IMR-90 (cell line): ENCODE measurements around the gene PARD3. TPM values are rescaled to one million over a fixed set of nuclear protein-coding genes. Genes with fewer than 3 reads are reported as not detected.

Source experiments
- ATAC-seq: fragments of 200-7000 bp; cut with Tn5 transposase; 2 replicates; pipeline ENCODE4 v1.9.1; 2020; ENCODE audit warnings: low read depth, mild to moderate bottlenecking, moderate library complexity
- BruUV-seq: library from RNA; stranded (reverse); fragments of 400-500 nt; replicated peaks from 2 replicates; lab custom pipeline; 2021; lab: Mats Ljungman, UMichigan
- CTCF ChIA-PET: fragments of 300-600 bp; formaldehyde crosslinking; extraction: SDS; loops from one replicate; lab custom pipeline; 2021; ENCODE audit warnings: antibody characterized with exemption; lab: Yijun Ruan, JAX
- POLR2A ChIA-PET: fragments of 300-600 bp; sonication (Branson Sonifier 250); formaldehyde crosslinking; loops from one replicate; lab custom pipeline; 2022; ENCODE audit warnings: antibody characterized with exemption; ENCODE audit not compliant: unreplicated experiment; lab: Charles Lee
- DNase-seq: peaks from one replicate; pipeline ENCODE4 v3.0.0; 2013
- H2AFZ ChIP-seq: replicated peaks from 2 replicates; pipeline ENCODE3; 2013; ENCODE audit warnings: low read length, mild to moderate bottlenecking; ENCODE audit not compliant: poor library complexity
- H2AK5ac ChIP-seq: 2 replicates; pipeline ENCODE4 v1.6.1; 2013; ENCODE audit warnings: low read depth, low read length, inconsistent platforms
- H2AK9ac ChIP-seq: replicated peaks from 2 replicates; pipeline ENCODE3; 2013; ENCODE audit warnings: mild to moderate bottlenecking, low read depth, low read length, moderate library complexity; ENCODE audit not compliant: poor library complexity
- H2BK120ac ChIP-seq: 2 replicates; pipeline ENCODE4 v1.6.1; 2013; ENCODE audit warnings: low read depth, low read length, inconsistent platforms
- H2BK15ac ChIP-seq: 3 replicates; pipeline ENCODE4 v1.6.1; 2013; ENCODE audit warnings: low read depth, low read length, inconsistent platforms
- H2BK20ac ChIP-seq: 2 replicates; pipeline ENCODE4 v1.6.1; 2013; ENCODE audit warnings: low read depth, mild to moderate bottlenecking, inconsistent platforms, low read length, moderate library complexity
- H2BK5ac ChIP-seq: 2 replicates; pipeline ENCODE4 v1.6.1; 2013; ENCODE audit warnings: mild to moderate bottlenecking, low read depth, low read length, inconsistent platforms; ENCODE audit not compliant: poor library complexity, severe bottlenecking
- H3K14ac ChIP-seq: replicated peaks from 2 replicates; pipeline ENCODE4 v1.6.1; 2013; ENCODE audit warnings: low read depth, low read length, inconsistent platforms
- H3K18ac ChIP-seq: 2 replicates; pipeline ENCODE4 v1.6.1; 2013; ENCODE audit warnings: low read depth, low read length, control low read depth
- H3K23ac ChIP-seq: 2 replicates; pipeline ENCODE4 v1.6.1; 2013; ENCODE audit warnings: low read depth, low read length, inconsistent platforms
- H3K27ac ChIP-seq: 2 replicates; pipeline ENCODE4 v1.5.1; 2013; ENCODE audit warnings: mild to moderate bottlenecking, control low read depth, low read length; ENCODE audit not compliant: insufficient read depth
- H3K27me3 ChIP-seq: 2 replicates; pipeline ENCODE4 v1.6.1; 2013; ENCODE audit warnings: low read length; ENCODE audit not compliant: control insufficient read depth, insufficient read depth
- H3K36me3 ChIP-seq: 2 replicates; pipeline ENCODE4 v1.6.1; 2013; ENCODE audit warnings: low read length, mixed read lengths; ENCODE audit not compliant: control insufficient read depth, insufficient read depth
- H3K4ac ChIP-seq: 2 replicates; pipeline ENCODE4 v1.6.1; 2013; ENCODE audit warnings: low read depth, low read length, inconsistent platforms
- H3K4me1 ChIP-seq: 2 replicates; pipeline ENCODE4 v1.6.1; 2013; ENCODE audit warnings: low read length, mixed read lengths; ENCODE audit not compliant: control insufficient read depth, insufficient read depth
- H3K4me2 ChIP-seq: 2 replicates; pipeline ENCODE4 v1.6.1; 2013; ENCODE audit warnings: low read depth, mild to moderate bottlenecking, control low read depth, low read length, moderate library complexity
- H3K4me3 ChIP-seq: 2 replicates; pipeline ENCODE4 v1.5.1; 2013; ENCODE audit warnings: low read depth, mild to moderate bottlenecking, control low read depth, low read length, moderate library complexity; ENCODE audit not compliant: insufficient read depth
- H3K56ac ChIP-seq: 2 replicates; pipeline ENCODE4 v1.6.1; 2013; ENCODE audit warnings: low read length, inconsistent platforms; ENCODE audit not compliant: insufficient read depth; ENCODE audit errors: extremely low read depth
- H3K79me1 ChIP-seq, 2 experiments: 2 replicates each; pipeline ENCODE4 v1.6.1; 2013; ENCODE audit warnings: low read length in 2 of 2, inconsistent platforms in 1 of 2, low read depth in 1 of 2
- H3K9ac ChIP-seq: 2 replicates; pipeline ENCODE4 v1.6.1; 2013; ENCODE audit warnings: low read depth, low read length, control low read depth
- H3K9me1 ChIP-seq: 2 replicates; pipeline ENCODE4 v1.6.1; 2013; ENCODE audit warnings: low read length, inconsistent platforms; ENCODE audit not compliant: insufficient read depth
- H3K9me3 ChIP-seq: 2 replicates; pipeline ENCODE4 v1.6.1; 2013; ENCODE audit warnings: low read length; ENCODE audit not compliant: control insufficient read depth, insufficient read depth
- H4K20me1 ChIP-seq: 2 replicates; pipeline ENCODE4 v1.6.1; 2013; ENCODE audit warnings: low read length, inconsistent platforms; ENCODE audit not compliant: insufficient read depth
- H4K5ac ChIP-seq: 2 replicates; pipeline ENCODE4 v1.6.1; 2013; ENCODE audit warnings: mild to moderate bottlenecking, low read depth, low read length, control low read depth
- H4K8ac ChIP-seq, 2 experiments: 2 replicates each; pipeline ENCODE4 v1.6.1; 2013; ENCODE audit warnings: low read depth in 2 of 2, low read length in 2 of 2, control low read depth in 1 of 2, inconsistent platforms in 1 of 2
- H4K91ac ChIP-seq: 2 replicates; pipeline ENCODE4 v1.6.1; 2013; ENCODE audit warnings: low read depth, low read length, inconsistent platforms; ENCODE audit not compliant: insufficient read depth
- CEBPB ChIP-seq: IDR thresholded peaks from 2 replicates; pipeline ENCODE4 v1.6.1; 2012; ENCODE audit warnings: low read depth, low read length, improper control_type of control experiment
- CHD1 ChIP-seq: IDR thresholded peaks from 2 replicates; pipeline ENCODE4 v1.6.1; 2012; ENCODE audit warnings: low read depth, low read length, improper control_type of control experiment
- FOS ChIP-seq: fragments of 150-350 bp; IDR thresholded peaks from 2 replicates; pipeline ENCODE4 v1.6.1; 2016; ENCODE audit warnings: low read depth, low read length
- MAFK ChIP-seq: IDR thresholded peaks from 2 replicates; pipeline ENCODE4 v1.6.1; 2012; ENCODE audit warnings: low read depth, low read length, improper control_type of control experiment
- MAZ ChIP-seq: IDR thresholded peaks from 2 replicates; pipeline ENCODE4 v1.6.1; 2012; ENCODE audit warnings: low read depth, mild to moderate bottlenecking, low read length, improper control_type of control experiment, moderate library complexity, borderline replicate concordance
- MXI1 ChIP-seq: IDR thresholded peaks from 2 replicates; pipeline ENCODE4 v1.6.1; 2012; ENCODE audit warnings: low read depth, mild to moderate bottlenecking, low read length, moderate library complexity, borderline replicate concordance
- NFE2L2 ChIP-seq: fragments of 150-350 bp; IDR thresholded peaks from 2 replicates; pipeline ENCODE4 v1.6.1; 2016; ENCODE audit warnings: low read depth, mild to moderate bottlenecking, low read length
- POLR2A ChIP-seq: IDR thresholded peaks from 2 replicates; pipeline ENCODE4 v1.6.1; 2012; ENCODE audit warnings: mild to moderate bottlenecking, low read depth, low read length
- RAD21 ChIP-seq: IDR thresholded peaks from 2 replicates; pipeline ENCODE4 v1.6.1; 2012; ENCODE audit warnings: low read length, improper control_type of control experiment
- RCOR1 ChIP-seq: IDR thresholded peaks from 2 replicates; pipeline ENCODE4 v1.6.1; 2012; ENCODE audit warnings: mild to moderate bottlenecking, low read length, improper control_type of control experiment; ENCODE audit not compliant: insufficient replicate concordance
- RFX5 ChIP-seq: IDR thresholded peaks from 2 replicates; pipeline ENCODE4 v1.8.0; 2012; ENCODE audit warnings: low read depth, mild to moderate bottlenecking, low read length, moderate library complexity
- SMC3 ChIP-seq: fragments of 150-350 bp; IDR thresholded peaks from 2 replicates; pipeline ENCODE4 v1.6.1; 2016; ENCODE audit warnings: low read depth, mild to moderate bottlenecking, antibody characterized with exemption, low read length, moderate library complexity
- WGBS, 2 experiments: methylation state at CpG; one replicate each; pipeline versions ENCODE4 v1.1.5 to v1.1.7; 2013; ENCODE audit warnings: missing lambda C conversion rate in 2 of 2; ENCODE audit not compliant: insufficient read length in 1 of 2; ENCODE audit errors: extremely low coverage in 2 of 2; 5-methylcytosine and 5-hydroxymethylcytosine counted together
- dilution Hi-C: fragments of 300-500 bp; cut with HindIII; formaldehyde crosslinking; loops from one replicate; pipeline ENCODE4 v1.14.3; 2018; ENCODE audit warnings: low sequenced_read_pairs; ENCODE audit not compliant: unreplicated experiment
- in situ Hi-C: fragments of 300-500 bp; cut with MboI; formaldehyde crosslinking; loops from 3 replicates; pipeline ENCODE4 v1.14.3; 2019; ENCODE audit warnings: low sequenced_read_pairs, inconsistent platforms, mixed read lengths
- intact Hi-C: fragments of 100-400 bp; cut with micrococcal nuclease; formaldehyde crosslinking; loops from 2 replicates; pipeline ENCODE4 v1.10.0; 2022
- polyA plus RNA-seq, 3 experiments: library from polyadenylated mRNA; depleted of rRNA; stranded (reverse); fragments of >200 nt; gene quantifications; 2 replicates each; pipeline ENCODE4 v1.2.3, GENCODE V29; 2012; ENCODE audit warnings: low replicate concordance in 1 of 3
- total RNA-seq: library from RNA; depleted of rRNA; stranded (reverse); fragments of >200 nt; gene quantifications from 2 replicates; pipeline ENCODE4 v1.2.3, GENCODE V29; 2012
- TF ChIP-seq, protein P1 (sequence below): fragments of 150-350 bp; IDR thresholded peaks from 2 replicates; pipeline ENCODE4 v1.6.1; 2016; ENCODE audit warnings: low read depth, mild to moderate bottlenecking, low read length, moderate library complexity, borderline replicate concordance
- TF ChIP-seq, protein P2 (sequence below): fragments of 150-350 bp; IDR thresholded peaks from 2 replicates; pipeline ENCODE4 v1.6.1; 2017; ENCODE audit warnings: mild to moderate bottlenecking, antibody characterized with exemption, low read length, low read depth

Gene PARD3
- total and polyA plus RNA-seq, 2 of the 4 experiments (the other 2 are of a cell fraction): 14.6 to 37.5 TPM

DNA sequence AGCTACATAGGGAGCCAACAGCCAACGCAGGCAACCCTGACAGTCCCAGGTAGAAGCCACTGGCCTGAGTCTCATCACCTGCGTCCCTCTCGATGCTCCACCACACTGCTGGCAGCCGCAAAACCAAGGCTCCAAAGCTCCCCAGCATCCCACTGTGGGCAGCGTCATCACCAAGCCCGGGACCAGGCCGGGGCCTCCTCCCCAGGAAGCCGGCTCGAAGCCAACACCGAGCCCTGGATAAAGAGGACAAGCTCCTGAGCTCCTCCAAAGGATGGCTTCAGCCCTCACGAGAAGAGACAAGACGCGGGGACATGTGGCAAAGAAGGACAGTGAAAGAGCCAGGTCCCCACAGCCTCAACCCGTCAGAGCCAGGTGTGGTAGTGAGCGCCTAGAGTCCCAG lies 23.9 kb downstream of the PARD3 start:
- Histone ChIP-seq H4K91ac (no peak overlapping the region), H3K56ac (no peak overlapping the region), H3K4me3 (no peak overlapping the region), H4K8ac (no peak overlapping the region), H2AK9ac (no peak overlapping the region), H2AK5ac (no peak overlapping the region), H2BK20ac (no peak overlapping the region), H4K20me1 (peaks cover 38% of the 10 kb centered on the region), H3K9me3 (no peaks in the 10 kb centered on the region), H4K5ac (no peak overlapping the region), H3K9me1 (peaks cover 7% of the 10 kb centered on the region; the same call in 1 of the 2 replicates), H3K9ac (no peak overlapping the region; the same call in 1 of the 2 replicates), H2BK5ac (no peak overlapping the region), H3K23ac (no peak overlapping the region), H2BK120ac (no peak overlapping the region), H3K14ac (no peak overlapping the region), H3K36me3 (no peaks in the 10 kb centered on the region), H2AFZ (no peak overlapping the region), H3K4me2 (no peak overlapping the region), H3K27ac (no peak overlapping the region), H2BK15ac (no peak overlapping the region), H3K4ac (no peak overlapping the region), H3K27me3 (no peaks in the 10 kb centered on the region), H3K79me1 (peaks cover 27 to 73% of the 10 kb centered on the region in 2 experiments), H3K18ac (no peak overlapping the region), H3K4me1 (0 out of 2 replicates have a peak, but pooled peaks cover 2% of the 10 kb centered on the region)
- 96% methylated on average over 4 of the region's 15 CpGs; no CpG with 5 or more reads in 1 of the 2 experiments for WGBS, 2 experiments
- DNase-seq (no peak), ATAC-seq (no peak)
- dilution Hi-C loops: no loop called here
- CTCF ChIA-PET: interaction anchor here (0.7 kb wide), 1 partner anchor 136 kb away, joined by 3 read pairs; no protein-coding TSS in a partner anchor
- intact Hi-C loops: no loop called here
- POLR2A ChIA-PET: interaction anchor here (0.7 kb wide), 1 partner anchor 13 kb away, joined by 14 read pairs; no protein-coding TSS in a partner anchor
- in situ Hi-C loops: no loop called here
- no TSS peak for BruUV-seq
- TF ChIP-seq, protein P1, sequence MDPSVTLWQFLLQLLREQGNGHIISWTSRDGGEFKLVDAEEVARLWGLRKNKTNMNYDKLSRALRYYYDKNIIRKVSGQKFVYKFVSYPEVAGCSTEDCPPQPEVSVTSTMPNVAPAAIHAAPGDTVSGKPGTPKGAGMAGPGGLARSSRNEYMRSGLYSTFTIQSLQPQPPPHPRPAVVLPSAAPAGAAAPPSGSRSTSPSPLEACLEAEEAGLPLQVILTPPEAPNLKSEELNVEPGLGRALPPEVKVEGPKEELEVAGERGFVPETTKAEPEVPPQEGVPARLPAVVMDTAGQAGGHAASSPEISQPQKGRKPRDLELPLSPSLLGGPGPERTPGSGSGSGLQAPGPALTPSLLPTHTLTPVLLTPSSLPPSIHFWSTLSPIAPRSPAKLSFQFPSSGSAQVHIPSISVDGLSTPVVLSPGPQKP: no peak
- TF ChIP-seq RAD21: no peak
- no peak for TF ChIP-seq RFX5
- no peak for TF ChIP-seq MXI1
- TF ChIP-seq NFE2L2: no peak
- no peak for TF ChIP-seq MAZ
- TF ChIP-seq MAFK: no peak
- TF ChIP-seq, protein P2, sequence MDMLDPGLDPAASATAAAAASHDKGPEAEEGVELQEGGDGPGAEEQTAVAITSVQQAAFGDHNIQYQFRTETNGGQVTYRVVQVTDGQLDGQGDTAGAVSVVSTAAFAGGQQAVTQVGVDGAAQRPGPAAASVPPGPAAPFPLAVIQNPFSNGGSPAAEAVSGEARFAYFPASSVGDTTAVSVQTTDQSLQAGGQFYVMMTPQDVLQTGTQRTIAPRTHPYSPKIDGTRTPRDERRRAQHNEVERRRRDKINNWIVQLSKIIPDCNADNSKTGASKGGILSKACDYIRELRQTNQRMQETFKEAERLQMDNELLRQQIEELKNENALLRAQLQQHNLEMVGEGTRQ: no peak
- no peak for TF ChIP-seq CHD1
- TF ChIP-seq FOS: no peak
- no peak for TF ChIP-seq SMC3
- no peak for TF ChIP-seq RCOR1
- TF ChIP-seq CEBPB: no peak
- no peak for TF ChIP-seq POLR2A
